Cardiac fibroblast (primary cell): Measurements from ENCODE around the gene ZSCAN30.

Source experiments
- DNase-seq, 2 donors: peaks; one replicate each; pipeline versions ENCODE4 v3.0.0 to v3.0.0-alpha.2; 2010; ENCODE audit warnings: low read depth in 2 of 2
- H3K4me3 ChIP-seq, 2 donors: replicated peaks in 1 of 2; 1 replicate in 1 of 2; 2 replicates in 1 of 2; pipeline ENCODE4 v1.5.1; 2011; ENCODE audit warnings: low read depth in 2 of 2, low read length in 2 of 2, mild to moderate bottlenecking in 2 of 2, moderate library complexity in 1 of 2
- TF ChIP-seq, protein P1 (sequence below): IDR thresholded peaks from one replicate; pipeline ENCODE4 v1.5.1; 2011; ENCODE audit warnings: low read depth, mild to moderate bottlenecking, low read length, inconsistent platforms

The ZSCAN30 gene

DNA sequence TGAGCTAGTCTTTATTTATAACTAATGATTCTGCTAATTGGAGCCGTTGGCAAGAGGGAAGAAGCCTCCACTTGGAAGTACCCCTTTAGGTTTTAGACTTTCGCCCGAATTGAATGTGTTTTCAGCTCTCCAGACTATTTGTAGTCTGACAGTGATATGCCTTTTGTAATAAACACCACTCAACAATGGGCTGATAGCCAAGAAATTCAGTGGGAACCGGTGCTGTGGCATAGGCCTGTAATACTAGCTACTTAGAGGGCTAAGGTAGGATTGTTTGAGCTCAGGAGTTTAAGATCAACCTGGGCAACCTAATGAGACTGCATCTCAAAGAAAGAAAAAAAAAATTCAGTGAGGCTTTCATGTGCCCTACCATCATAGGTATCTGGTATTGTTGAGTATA is 13.6 kb upstream of the ZSCAN30 start:
- DNase-seq: no peak
- TF ChIP-seq, protein P1, sequence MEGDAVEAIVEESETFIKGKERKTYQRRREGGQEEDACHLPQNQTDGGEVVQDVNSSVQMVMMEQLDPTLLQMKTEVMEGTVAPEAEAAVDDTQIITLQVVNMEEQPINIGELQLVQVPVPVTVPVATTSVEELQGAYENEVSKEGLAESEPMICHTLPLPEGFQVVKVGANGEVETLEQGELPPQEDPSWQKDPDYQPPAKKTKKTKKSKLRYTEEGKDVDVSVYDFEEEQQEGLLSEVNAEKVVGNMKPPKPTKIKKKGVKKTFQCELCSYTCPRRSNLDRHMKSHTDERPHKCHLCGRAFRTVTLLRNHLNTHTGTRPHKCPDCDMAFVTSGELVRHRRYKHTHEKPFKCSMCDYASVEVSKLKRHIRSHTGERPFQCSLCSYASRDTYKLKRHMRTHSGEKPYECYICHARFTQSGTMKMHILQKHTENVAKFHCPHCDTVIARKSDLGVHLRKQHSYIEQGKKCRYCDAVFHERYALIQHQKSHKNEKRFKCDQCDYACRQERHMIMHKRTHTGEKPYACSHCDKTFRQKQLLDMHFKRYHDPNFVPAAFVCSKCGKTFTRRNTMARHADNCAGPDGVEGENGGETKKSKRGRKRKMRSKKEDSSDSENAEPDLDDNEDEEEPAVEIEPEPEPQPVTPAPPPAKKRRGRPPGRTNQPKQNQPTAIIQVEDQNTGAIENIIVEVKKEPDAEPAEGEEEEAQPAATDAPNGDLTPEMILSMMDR: no peak
- no peak overlapping the region for H3K4me3 ChIP-seq

- H3K4me3 ChIP-seq: no peak overlapping the region
- TF ChIP-seq, protein P1: no peak
- DNase-seq: no peak
Measured at GRCh38 chr18:35296060-35296459, 6.0 kb upstream of the ZSCAN30 start.

DNA sequence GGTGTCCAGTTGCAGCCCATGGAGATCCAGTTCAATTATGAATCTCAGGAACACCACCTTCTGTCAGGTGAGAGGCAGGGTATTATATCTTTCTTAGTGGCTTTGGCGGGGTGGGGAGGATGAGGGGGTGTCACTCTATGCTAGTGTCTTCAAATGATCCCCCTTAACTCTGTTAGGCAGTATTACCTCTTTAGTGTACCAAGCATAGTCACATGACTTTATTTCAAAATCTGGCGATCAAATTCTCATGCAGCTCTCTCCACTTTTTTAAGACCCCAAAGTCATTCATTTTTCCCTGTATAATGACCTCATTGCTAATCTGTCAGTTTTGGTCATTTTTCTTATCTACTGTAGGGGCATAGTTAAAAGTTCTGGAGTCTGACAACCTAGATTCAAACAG is 1.1 kb upstream of the ZSCAN30 start:
- DNase-seq: no peak
- TF ChIP-seq, protein P1: no peak
- H3K4me3 ChIP-seq: peak overlapping the region; percentile 64 to 86

GRCh38 chr18:35289727-35290093 is 319 bp downstream of the ZSCAN30 start:
- no peak for DNase-seq
- H3K4me3 ChIP-seq: peak overlapping the region; percentile 64 to 86
- TF ChIP-seq, protein P1: no peak

DNA sequence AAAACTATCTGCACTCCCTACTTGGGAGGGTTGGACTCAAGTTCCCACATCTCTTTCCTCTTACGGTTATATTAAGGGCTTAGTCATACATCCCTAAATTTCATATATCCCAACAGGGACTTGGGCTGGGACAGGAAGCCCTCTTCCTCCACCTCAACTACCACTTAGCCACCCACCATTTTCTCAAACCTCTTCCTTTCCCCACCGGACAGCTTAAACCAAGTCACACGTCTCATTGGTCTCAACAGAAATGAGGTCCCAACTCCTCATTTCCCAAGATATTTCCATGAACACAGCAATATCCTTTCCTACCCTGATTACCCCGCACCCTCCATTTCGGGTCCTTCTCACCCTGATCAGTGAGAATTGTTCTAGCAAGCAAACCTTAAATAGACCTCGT is 736 bp downstream of the ZSCAN30 start:
- peak; percentile 20 to 50 for DNase-seq
- TF ChIP-seq, protein P1: no peak
- peak overlapping the region; percentile 64 to 86 for H3K4me3 ChIP-seq

DNA sequence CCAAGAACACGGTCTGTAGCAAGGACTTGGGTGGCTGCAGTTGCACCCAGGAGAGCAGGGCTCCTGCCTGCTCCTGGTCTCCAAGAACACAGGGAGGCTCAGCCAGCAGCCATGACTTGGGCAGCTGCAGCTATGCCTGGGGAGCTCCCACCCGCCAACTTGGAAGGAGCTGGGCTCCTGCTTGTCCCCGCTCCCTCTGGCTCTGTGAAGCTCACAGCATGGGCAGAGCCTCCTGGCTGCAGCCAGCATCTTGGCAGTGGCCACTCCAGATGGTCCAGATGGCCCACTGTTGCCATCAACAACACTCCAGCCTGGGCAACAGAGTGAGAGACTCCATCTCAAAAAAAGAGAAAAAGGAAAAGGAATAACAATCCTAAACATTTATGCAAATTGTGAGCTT is 5.2 kb downstream of the ZSCAN30 start:
- TF ChIP-seq, protein P1: no peak
- no peak overlapping the region for H3K4me3 ChIP-seq
- DNase-seq: no peak

DNA sequence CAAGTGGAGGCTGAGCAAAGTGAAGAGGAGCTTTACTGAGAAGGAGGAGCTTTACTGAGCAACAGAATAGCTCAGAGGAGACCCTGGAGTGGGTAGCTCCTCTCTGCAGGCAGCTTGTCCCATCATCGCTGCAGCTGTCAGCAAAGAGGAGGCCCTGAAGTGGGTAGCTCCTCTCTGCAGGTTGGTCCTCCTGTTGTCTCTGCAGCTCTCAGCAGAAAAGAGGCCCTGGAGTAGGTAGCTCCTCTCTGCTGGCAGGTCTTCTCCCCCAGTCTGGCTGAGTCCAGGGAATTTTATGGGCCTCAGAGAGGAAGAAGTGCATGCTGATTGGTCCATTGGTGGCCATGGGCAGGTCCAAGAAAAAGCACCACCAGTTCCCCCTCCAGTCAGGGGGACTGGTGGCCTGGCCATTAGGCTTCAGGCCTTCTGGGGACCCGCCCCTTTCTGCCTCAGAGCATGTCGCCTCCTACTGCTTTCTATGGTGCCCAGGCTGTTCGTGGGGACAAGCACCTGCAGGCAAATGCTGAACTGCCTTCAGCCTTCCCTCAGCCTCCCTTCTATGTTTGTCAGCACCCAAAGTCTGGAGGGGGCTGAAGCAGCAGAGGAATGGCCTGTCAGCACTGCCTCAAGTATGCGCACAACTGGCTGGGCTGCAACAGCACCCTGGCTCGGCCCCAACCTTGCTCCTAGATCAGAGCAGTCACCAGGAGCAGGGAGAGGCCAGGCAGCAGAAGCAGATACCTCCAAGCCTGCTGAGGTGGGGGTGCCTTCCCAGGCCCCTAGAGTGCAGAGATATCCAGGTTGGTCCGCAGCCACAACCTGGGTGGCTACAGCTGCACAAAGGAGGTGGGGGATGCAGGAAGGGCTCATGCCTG is 5.9 kb downstream of the ZSCAN30 start:
- TF ChIP-seq, protein P1: no peak
- no peak for DNase-seq
- no peak overlapping the region for H3K4me3 ChIP-seq
